Measurements from ENCODE around the gene SIGLEC7.

GRCh38 chr19:51102991-51103390, 39.1 kb upstream of the SIGLEC7 start:
- TF ChIP-seq, protein P1, sequence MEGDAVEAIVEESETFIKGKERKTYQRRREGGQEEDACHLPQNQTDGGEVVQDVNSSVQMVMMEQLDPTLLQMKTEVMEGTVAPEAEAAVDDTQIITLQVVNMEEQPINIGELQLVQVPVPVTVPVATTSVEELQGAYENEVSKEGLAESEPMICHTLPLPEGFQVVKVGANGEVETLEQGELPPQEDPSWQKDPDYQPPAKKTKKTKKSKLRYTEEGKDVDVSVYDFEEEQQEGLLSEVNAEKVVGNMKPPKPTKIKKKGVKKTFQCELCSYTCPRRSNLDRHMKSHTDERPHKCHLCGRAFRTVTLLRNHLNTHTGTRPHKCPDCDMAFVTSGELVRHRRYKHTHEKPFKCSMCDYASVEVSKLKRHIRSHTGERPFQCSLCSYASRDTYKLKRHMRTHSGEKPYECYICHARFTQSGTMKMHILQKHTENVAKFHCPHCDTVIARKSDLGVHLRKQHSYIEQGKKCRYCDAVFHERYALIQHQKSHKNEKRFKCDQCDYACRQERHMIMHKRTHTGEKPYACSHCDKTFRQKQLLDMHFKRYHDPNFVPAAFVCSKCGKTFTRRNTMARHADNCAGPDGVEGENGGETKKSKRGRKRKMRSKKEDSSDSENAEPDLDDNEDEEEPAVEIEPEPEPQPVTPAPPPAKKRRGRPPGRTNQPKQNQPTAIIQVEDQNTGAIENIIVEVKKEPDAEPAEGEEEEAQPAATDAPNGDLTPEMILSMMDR (IDR thresholded peaks at IDR 0.05): no peak
- no peak for TF ChIP-seq EP300 (IDR thresholded peaks at IDR 0.05)
